HG03060 (cell line): ENCODE results near the gene AKT3.

ENCODE experiments used
- ATAC-seq: cut with Tn5 transposase; IDR thresholded peaks from one replicate; pipeline ENCODE4 v1.9.1; 2021; ENCODE audit warnings: low read depth, moderate number of reproducible peaks; ENCODE audit not compliant: unreplicated experiment

The AKT3 gene

DNA sequence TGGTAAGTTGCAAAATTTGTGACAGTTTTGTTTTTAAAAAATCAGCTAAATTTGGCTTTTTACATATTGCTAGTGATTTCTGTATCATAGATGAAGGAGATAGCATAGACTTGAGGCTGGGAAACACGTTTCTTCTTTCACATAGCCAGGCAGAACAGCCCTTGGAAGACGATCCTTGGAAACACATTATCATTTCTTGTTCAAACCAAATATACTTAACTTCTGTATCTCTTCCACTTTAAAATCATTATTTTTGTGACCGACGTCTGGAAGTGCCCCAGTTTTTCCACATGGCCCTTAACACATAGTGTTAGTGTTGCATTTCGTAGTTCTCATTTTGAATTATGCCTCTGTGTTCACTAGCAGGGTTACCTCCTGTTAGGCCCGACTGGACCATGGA is 400.7 kb downstream of the AKT3 start:
- ATAC-seq = no peak

- ATAC-seq = no peak
These were observed 402.2 kb downstream of the AKT3 start for GRCh38 chr1:243447844-243448243.

DNA sequence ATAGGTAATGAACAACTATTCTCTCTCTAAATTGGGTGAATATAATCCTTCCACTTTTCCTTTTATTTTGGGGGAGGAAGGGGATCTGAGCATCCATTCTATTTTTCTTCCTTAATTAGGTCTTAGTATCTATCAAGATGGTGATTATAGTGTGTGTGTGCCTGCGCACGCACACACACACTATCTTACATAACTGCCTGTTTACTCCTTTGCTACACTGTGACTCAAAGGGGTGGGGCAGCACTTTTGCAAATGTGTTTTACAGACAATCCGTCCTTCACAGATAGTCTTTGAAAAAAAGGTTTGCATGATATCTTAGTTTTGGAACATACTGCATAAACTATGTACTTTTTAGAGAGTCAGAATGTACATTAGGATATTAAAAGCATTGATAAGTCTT is 402.7 kb downstream of the AKT3 start:
- no peak for ATAC-seq

DNA sequence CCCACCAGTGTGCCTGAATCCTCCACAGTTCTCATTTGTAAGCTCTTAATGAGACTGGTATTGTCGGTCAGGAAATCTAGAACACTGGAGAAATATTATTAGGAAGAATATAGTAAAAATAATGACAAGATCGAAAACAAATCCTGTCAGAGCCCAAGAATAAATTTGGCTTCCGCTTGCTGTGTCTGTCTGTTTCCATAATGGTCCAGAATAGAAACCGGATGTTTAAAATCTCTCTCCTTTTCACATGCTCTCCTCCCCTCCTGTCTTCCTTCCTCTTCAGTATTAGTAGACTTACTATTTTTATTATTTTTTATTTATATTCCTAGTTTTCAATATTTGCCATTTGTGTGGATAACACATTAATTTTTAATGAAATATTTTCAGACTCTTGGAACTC is 406.5 kb downstream of the AKT3 start:
- ATAC-seq = no peak

- ATAC-seq = no peak
These were observed 408.4 kb downstream of the AKT3 start for GRCh38 chr1:243441601-243442000.

DNA sequence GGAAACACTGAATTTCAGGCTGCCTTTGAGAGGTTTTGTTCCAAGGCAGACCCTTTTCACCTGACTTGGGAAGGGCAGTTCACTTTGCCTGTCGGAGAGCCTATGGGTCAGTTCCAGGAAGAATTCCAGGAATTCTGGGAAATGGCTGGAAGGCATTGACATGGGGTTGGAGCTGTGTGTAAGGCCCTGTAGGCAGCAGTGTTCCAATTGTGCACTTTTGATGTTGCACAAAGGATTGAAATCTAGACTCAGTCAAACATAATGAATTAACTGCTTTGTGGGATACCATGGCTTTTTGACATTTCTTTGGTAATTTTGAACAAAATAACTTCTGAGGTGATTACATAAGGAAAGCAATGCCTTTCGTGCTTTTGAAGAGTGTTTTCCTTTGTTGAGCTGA is 409.6 kb downstream of the AKT3 start:
- ATAC-seq = no peak

- ATAC-seq = no peak
These were observed 411.2 kb downstream of the AKT3 start for GRCh38 chr1:243438815-243439214.
